Measurements from ENCODE around the gene DNLZ. TPM values are rescaled to one million over a fixed set of nuclear protein-coding genes. Genes with fewer than 3 reads are reported as not detected.

Gene DNLZ
- total and polyA plus RNA-seq, 4 donors, result 12.4 to 18.1 (median 14.9) TPM

GRCh38 chr9:136399176-136400037 lies 35.9 kb upstream of the DNLZ start:
- Histone ChIP-seq H3K4me1 (ENCODE audit: control insufficient read depth in 1 of 2, insufficient read depth in 2 of 2, low read length in 2 of 2) (no peaks in the 10 kb centered on the region), H3K36me3 (ENCODE audit: control insufficient read depth in 1 of 2, insufficient read depth in 2 of 2, low read length in 1 of 2) (peaks cover 0 to 4% of the 10 kb centered on the region in 2 donors), H3K9me3 (ENCODE audit: control insufficient read depth, low read length) (no peaks in the 10 kb centered on the region), H3K4me3 (ENCODE audit: low read length in 2 of 2) (peak overlapping the region; percentile 78 to 85), H3K27me3 (ENCODE audit: control insufficient read depth in 1 of 2, insufficient read depth in 2 of 2, low read length in 1 of 2) (no peaks in the 10 kb centered on the region), H3K27ac (ENCODE audit: low read depth in 1 of 2, low read length in 2 of 2) (no peak overlapping the region)
- intact Hi-C loops (cut with DNase I), result no loop called here
- 1% methylated on average over 51 to 67 of the region's 67 CpGs for WGBS, 2 donors
- DNase-seq, result no peak
- no peak for ATAC-seq (ENCODE audit: low FRiP score)

GRCh38 chr9:136398286-136398685 lies 34.7 kb upstream of the DNLZ start:
- intact Hi-C loops (cut with DNase I), result no loop called here
- Histone ChIP-seq H3K9me3 (ENCODE audit: control insufficient read depth, low read length) (no peaks in the 10 kb centered on the region), H3K36me3 (ENCODE audit: control insufficient read depth in 1 of 2, insufficient read depth in 2 of 2, low read length in 1 of 2) (peaks cover 0 to 4% of the 10 kb centered on the region in 2 donors), H3K27ac (ENCODE audit: low read depth in 1 of 2, low read length in 2 of 2) (no peak overlapping the region), H3K27me3 (ENCODE audit: control insufficient read depth in 1 of 2, insufficient read depth in 2 of 2, low read length in 1 of 2) (no peaks in the 10 kb centered on the region), H3K4me1 (ENCODE audit: control insufficient read depth in 1 of 2, insufficient read depth in 2 of 2, low read length in 2 of 2) (no peaks in the 10 kb centered on the region), H3K4me3 (ENCODE audit: low read length in 2 of 2) (no peak overlapping the region)
- ATAC-seq (ENCODE audit: low FRiP score) (no peak), DNase-seq (no peak)
- whole genome bisulfite sequencing, 2 donors, result 92% methylated on average over 12 of the region's 12 CpGs

- H3K36me3 ChIP-seq (ENCODE audit: control insufficient read depth in 1 of 2, insufficient read depth in 2 of 2, low read length in 1 of 2), result peaks cover 0 to 4% of the 10 kb centered on the region in 2 donors
- no peak for ATAC-seq (ENCODE audit: low FRiP score)
- no peak overlapping the region for H3K27ac ChIP-seq (ENCODE audit: low read depth in 1 of 2, low read length in 2 of 2)
- H3K27me3 ChIP-seq (ENCODE audit: control insufficient read depth in 1 of 2, insufficient read depth in 2 of 2, low read length in 1 of 2), result no peaks in the 10 kb centered on the region
- 73 to 74% methylated on average over 3 to 6 of the region's 6 CpGs for WGBS, 2 donors
- H3K4me1 ChIP-seq (ENCODE audit: control insufficient read depth in 1 of 2, insufficient read depth in 2 of 2, low read length in 2 of 2), result no peaks in the 10 kb centered on the region
- no peaks in the 10 kb centered on the region for H3K9me3 ChIP-seq (ENCODE audit: control insufficient read depth, low read length)
- no peak for DNase-seq
- no peak overlapping the region for H3K4me3 ChIP-seq (ENCODE audit: low read length in 2 of 2)
- intact Hi-C loops (cut with DNase I), result no loop called here
Measured at GRCh38 chr9:136397643-136398042, 34.1 kb upstream of the DNLZ start.

GRCh38 chr9:136396219-136396515 lies 32.6 kb upstream of the DNLZ start:
- Histone ChIP-seq H3K4me1 (ENCODE audit: control insufficient read depth in 1 of 2, insufficient read depth in 2 of 2, low read length in 2 of 2) (no peaks in the 10 kb centered on the region), H3K27me3 (ENCODE audit: control insufficient read depth in 1 of 2, insufficient read depth in 2 of 2, low read length in 1 of 2) (no peaks in the 10 kb centered on the region), H3K4me3 (ENCODE audit: low read length in 2 of 2) (no peak overlapping the region), H3K9me3 (ENCODE audit: control insufficient read depth, low read length) (no peaks in the 10 kb centered on the region), H3K27ac (ENCODE audit: low read depth in 1 of 2, low read length in 2 of 2) (no peak overlapping the region), H3K36me3 (ENCODE audit: control insufficient read depth in 1 of 2, insufficient read depth in 2 of 2, low read length in 1 of 2) (peaks cover 0 to 4% of the 10 kb centered on the region in 2 donors)
- DNase-seq (no peak), ATAC-seq (ENCODE audit: low FRiP score) (no peak)
- WGBS, 2 donors, result 65 to 68% methylated on average over 4 of the region's 4 CpGs
- intact Hi-C loops (cut with DNase I), result no loop called here

- DNase-seq, result no peak
- WGBS, 2 donors, result 87 to 88% methylated on average over 26 of the region's 26 CpGs
Measured at GRCh38 chr9:136395345-136396218, 32.0 kb upstream of the DNLZ start.

GRCh38 chr9:136395020-136395340 lies 31.4 kb upstream of the DNLZ start:
- Histone ChIP-seq H3K4me1 (ENCODE audit: control insufficient read depth in 1 of 2, insufficient read depth in 2 of 2, low read length in 2 of 2) (no peaks in the 10 kb centered on the region), H3K27ac (ENCODE audit: low read depth in 1 of 2, low read length in 2 of 2) (no peak overlapping the region), H3K4me3 (ENCODE audit: low read length in 2 of 2) (no peak overlapping the region), H3K9me3 (ENCODE audit: control insufficient read depth, low read length) (no peaks in the 10 kb centered on the region), H3K27me3 (ENCODE audit: control insufficient read depth in 1 of 2, insufficient read depth in 2 of 2, low read length in 1 of 2) (no peaks in the 10 kb centered on the region), H3K36me3 (ENCODE audit: control insufficient read depth in 1 of 2, insufficient read depth in 2 of 2, low read length in 1 of 2) (peaks cover 0 to 4% of the 10 kb centered on the region in 2 donors)
- 90 to 94% methylated on average over 13 of the region's 13 CpGs for WGBS, 2 donors
- intact Hi-C loops (cut with DNase I), result no loop called here
- ATAC-seq (ENCODE audit: low FRiP score) (no peak), DNase-seq (no peak)

More at GRCh38 chr9:136395345-136396218, 32.0 kb upstream of the DNLZ start:
- Histone ChIP-seq H3K9me3 (ENCODE audit: control insufficient read depth, low read length) (no peaks in the 10 kb centered on the region), H3K4me3 (ENCODE audit: low read length in 2 of 2) (no peak overlapping the region), H3K27ac (ENCODE audit: low read depth in 1 of 2, low read length in 2 of 2) (no peak overlapping the region), H3K27me3 (ENCODE audit: control insufficient read depth in 1 of 2, insufficient read depth in 2 of 2, low read length in 1 of 2) (no peaks in the 10 kb centered on the region), H3K36me3 (ENCODE audit: control insufficient read depth in 1 of 2, insufficient read depth in 2 of 2, low read length in 1 of 2) (peaks cover 0 to 4% of the 10 kb centered on the region in 2 donors), H3K4me1 (ENCODE audit: control insufficient read depth in 1 of 2, insufficient read depth in 2 of 2, low read length in 2 of 2) (no peaks in the 10 kb centered on the region)
- intact Hi-C loops (cut with DNase I), result no loop called here
- ATAC-seq (ENCODE audit: low FRiP score), result no peak

GRCh38 chr9:136394312-136395019 lies 30.9 kb upstream of the DNLZ start:
- DNase-seq (no peak), ATAC-seq (ENCODE audit: low FRiP score) (no peak)
- H3K4me1 ChIP-seq (ENCODE audit: control insufficient read depth in 1 of 2, insufficient read depth in 2 of 2, low read length in 2 of 2), result no peaks in the 10 kb centered on the region
- H3K27me3 ChIP-seq (ENCODE audit: control insufficient read depth in 1 of 2, insufficient read depth in 2 of 2, low read length in 1 of 2), result no peaks in the 10 kb centered on the region
- H3K9me3 ChIP-seq (ENCODE audit: control insufficient read depth, low read length), result no peaks in the 10 kb centered on the region
- H3K36me3 ChIP-seq (ENCODE audit: control insufficient read depth in 1 of 2, insufficient read depth in 2 of 2, low read length in 1 of 2), result peaks cover 0 to 4% of the 10 kb centered on the region in 2 donors
- WGBS, 2 donors, result 94 to 95% methylated on average over 21 of the region's 21 CpGs
- intact Hi-C loops (cut with DNase I), result no loop called here
- H3K27ac ChIP-seq (ENCODE audit: low read depth in 1 of 2, low read length in 2 of 2), result no peak overlapping the region
- H3K4me3 ChIP-seq (ENCODE audit: low read length in 2 of 2), result no peak overlapping the region

GRCh38 chr9:136393531-136393930 lies 30.0 kb upstream of the DNLZ start:
- WGBS, 2 donors, result 85 to 87% methylated on average over 17 of the region's 17 CpGs
- ATAC-seq (ENCODE audit: low FRiP score), result no peak
- Histone ChIP-seq H3K27me3 (ENCODE audit: control insufficient read depth in 1 of 2, insufficient read depth in 2 of 2, low read length in 1 of 2) (no peaks in the 10 kb centered on the region), H3K36me3 (ENCODE audit: control insufficient read depth in 1 of 2, insufficient read depth in 2 of 2, low read length in 1 of 2) (peaks cover 0 to 4% of the 10 kb centered on the region in 2 donors), H3K9me3 (ENCODE audit: control insufficient read depth, low read length) (no peaks in the 10 kb centered on the region), H3K4me1 (ENCODE audit: control insufficient read depth in 1 of 2, insufficient read depth in 2 of 2, low read length in 2 of 2) (no peaks in the 10 kb centered on the region), H3K27ac (ENCODE audit: low read depth in 1 of 2, low read length in 2 of 2) (no peak overlapping the region), H3K4me3 (ENCODE audit: low read length in 2 of 2) (no peak overlapping the region)
- no peak for DNase-seq
- intact Hi-C loops (cut with DNase I), result no loop called here

Measured in aorta (tissue), 5 donors.